HCT116 (cell line): ENCODE measurements around the gene ZNF750. TPM values are rescaled to one million over a fixed set of nuclear protein-coding genes. Genes with fewer than 3 reads are reported as not detected.

Experiments
- ATAC-seq: fragments of 200-7000 bp; cut with Tn5 transposase; 2 replicates; pipeline ENCODE4 v1.9.1; 2020; ENCODE audit warnings: mild to moderate bottlenecking, moderate library complexity
- BruUV-seq: library from RNA; stranded (reverse); fragments of 400-500 nt; replicated peaks from 2 replicates; lab custom pipeline; 2021; lab: Mats Ljungman, UMichigan
- CTCF ChIA-PET: fragments of 300-600 bp; sonication (Branson Sonifier 250); formaldehyde crosslinking; loops from one replicate; lab custom pipeline; 2021; ENCODE audit warnings: antibody characterized with exemption; lab: Charles Lee
- POLR2A ChIA-PET: fragments of 300-600, 350-600 bp; sonication (Branson Sonifier 250); formaldehyde crosslinking; loops from one replicate; lab custom pipeline; 2021; ENCODE audit warnings: antibody characterized with exemption; lab: Charles Lee
- RAD21 ChIA-PET, 2 experiments: fragments of 300-600 bp; sonication (Branson Sonifier 250); formaldehyde crosslinking; loops; one replicate each; lab custom pipeline; 2023; ENCODE audit warnings: low total read pairs in 2 of 2; ENCODE audit not compliant: uncharacterized antibody in 2 of 2, unreplicated experiment in 2 of 2, low non-redundant PET in 1 of 2; lab: Charles Lee
- DNase-seq: peaks from one replicate; pipeline ENCODE4 v3.0.0-alpha.2; 2010; ENCODE audit warnings: low read depth, low spot score
- H2AFZ ChIP-seq: fragments of 200-600 bp; shearing (Covaris generic), sonication (generic); 2 replicates; pipeline ENCODE4 v1.6.1; 2017; ENCODE audit warnings: low read depth, mixed run types, mixed read lengths, antibody characterized with exemption, low read length; ENCODE audit not compliant: poor library complexity, severe bottlenecking
- H3K27ac ChIP-seq: 2 replicates; pipeline ENCODE4 v1.5.1; 2012; ENCODE audit warnings: low read depth, low read length
- H3K27me3 ChIP-seq: fragments of 200-600 bp; sonication (generic); 2 replicates; pipeline ENCODE4 v1.6.1; 2016; ENCODE audit warnings: mixed run types, low read length, mixed read lengths; ENCODE audit not compliant: insufficient read depth
- H3K36me3 ChIP-seq, 2 experiments: fragments of 200-500 bp in 1 of 2; fragments of 200-600 bp in 1 of 2; sonication (Bioruptor generic) in 1 of 2; sonication (generic) in 1 of 2; 2 replicates each; pipeline versions ENCODE4 v1.5.1 to v1.6.1; 2014 to 2016; ENCODE audit warnings: low read length in 2 of 2, inconsistent platforms in 1 of 2, mixed read lengths in 1 of 2, mixed run types in 1 of 2; ENCODE audit not compliant: insufficient read depth in 2 of 2, control insufficient read depth in 1 of 2
- H3K4me1 ChIP-seq, 2 experiments: fragments of 200-600 bp in 1 of 2; sonication (generic) in 1 of 2; 2 replicates each; pipeline versions ENCODE4 v1.5.1 to v1.6.1; 2012 to 2017; ENCODE audit warnings: low read length in 2 of 2, inconsistent platforms in 1 of 2, mild to moderate bottlenecking in 1 of 2, mixed read lengths in 1 of 2, mixed run types in 1 of 2, moderate library complexity in 1 of 2; ENCODE audit not compliant: insufficient read depth in 2 of 2, control insufficient read depth in 1 of 2
- H3K4me2 ChIP-seq: fragments of 200-600 bp; sonication (generic); 2 replicates; pipeline ENCODE4 v1.6.1; 2017; ENCODE audit warnings: mixed run types, low read length, mixed read lengths
- H3K4me3 ChIP-seq, 2 experiments: fragments of 200-600 bp in 1 of 2; sonication (generic) in 1 of 2; replicated peaks in 1 of 2; 2 replicates each; pipeline ENCODE4 v1.5.1; 2011 to 2016; ENCODE audit warnings: low read length in 2 of 2, control low read depth in 1 of 2, low read depth in 1 of 2, mild to moderate bottlenecking in 1 of 2, mixed read lengths in 1 of 2, mixed run types in 1 of 2
- H3K79me2 ChIP-seq: fragments of 200-600 bp; sonication (generic); 2 replicates; pipeline ENCODE4 v1.6.1; 2017; ENCODE audit warnings: mild to moderate bottlenecking, mixed run types, low read length, moderate library complexity, mixed read lengths; ENCODE audit not compliant: insufficient read depth
- H3K9ac ChIP-seq: fragments of 200-600 bp; sonication (generic); 2 replicates; pipeline ENCODE4 v1.6.1; 2016; ENCODE audit warnings: low read length, mixed read lengths
- H3K9me2 ChIP-seq: fragments of 200-600 bp; sonication (generic), shearing (Covaris generic); 2 replicates; pipeline ENCODE4 v1.6.1; 2017; ENCODE audit warnings: mixed run types, mild to moderate bottlenecking, moderate library complexity; ENCODE audit not compliant: insufficient read depth
- H3K9me3 ChIP-seq, 2 experiments: fragments of 200-500 bp in 1 of 2; fragments of 200-600 bp in 1 of 2; sonication (Bioruptor generic) in 1 of 2; sonication (generic) in 1 of 2; 2 replicates each; pipeline ENCODE4 v1.6.1; 2014 to 2017; ENCODE audit warnings: low read length in 2 of 2, mixed read lengths in 2 of 2, inconsistent platforms in 1 of 2, low read depth in 1 of 2, mild to moderate bottlenecking in 1 of 2, mixed run types in 1 of 2, moderate library complexity in 1 of 2; ENCODE audit not compliant: control insufficient read depth in 1 of 2, insufficient read depth in 1 of 2
- H4K20me1 ChIP-seq: fragments of 200-600 bp; sonication (generic), shearing (Covaris generic); 2 replicates; pipeline ENCODE4 v1.6.1; 2017; ENCODE audit warnings: mixed run types, mild to moderate bottlenecking, moderate library complexity; ENCODE audit not compliant: insufficient read depth
- CBX3 ChIP-seq: IDR thresholded peaks from 2 replicates; pipeline ENCODE4 v1.6.1; 2012; ENCODE audit warnings: low read depth
- CEBPB ChIP-seq: IDR thresholded peaks from 2 replicates; pipeline ENCODE4 v1.6.1; 2012; ENCODE audit warnings: low read depth
- EGR1 ChIP-seq: IDR thresholded peaks from 2 replicates; pipeline ENCODE4 v1.6.1; 2012; ENCODE audit warnings: low read depth
- EZH2 ChIP-seq: fragments of 200-600 bp; sonication (generic); IDR thresholded peaks from 2 replicates; pipeline ENCODE4 v1.6.1; 2017; ENCODE audit warnings: antibody characterized with exemption, mixed run types
- FOSL1 ChIP-seq: IDR thresholded peaks from 2 replicates; pipeline ENCODE4 v1.6.1; 2012; ENCODE audit warnings: low read depth
- JUND ChIP-seq: IDR thresholded peaks from 2 replicates; pipeline ENCODE4 v1.6.1; 2012
- POLR2A ChIP-seq: IDR thresholded peaks from 2 replicates; pipeline ENCODE4 v1.7.0; 2011; ENCODE audit warnings: borderline replicate concordance; ENCODE audit not compliant: insufficient read depth, insufficient read length; ENCODE audit errors: extremely low read depth
- RAD21 ChIP-seq: IDR thresholded peaks from 2 replicates; pipeline ENCODE4 v1.6.1; 2012; ENCODE audit warnings: low read depth, mild to moderate bottlenecking
- SP1 ChIP-seq: IDR thresholded peaks from 2 replicates; pipeline ENCODE4 v1.6.1; 2012; ENCODE audit warnings: low read depth
- SRF ChIP-seq: IDR thresholded peaks from 2 replicates; pipeline ENCODE4 v1.6.1; 2012; ENCODE audit warnings: low read depth
- TCF7L2 ChIP-seq: IDR thresholded peaks from 2 replicates; pipeline ENCODE4 v1.7.0; 2011; ENCODE audit warnings: borderline replicate concordance, inconsistent platforms; ENCODE audit not compliant: insufficient read depth, insufficient read length; ENCODE audit errors: extremely low read depth
- intact Hi-C: fragments of 100-400 bp; cut with micrococcal nuclease; formaldehyde crosslinking; loops from 2 replicates; pipeline ENCODE4 v1.10.0; 2022
- total RNA-seq: library from RNA; stranded (reverse); gene quantifications from one replicate; pipeline ENCODE4 v1.2.1, GENCODE V29; 2021; ENCODE audit not compliant: unreplicated experiment
- TF ChIP-seq, protein P1 (sequence below): IDR thresholded peaks from 2 replicates; pipeline ENCODE4 v1.6.1; 2011; ENCODE audit warnings: mild to moderate bottlenecking, low read length, moderate library complexity; ENCODE audit not compliant: insufficient replicate concordance; ENCODE audit errors: extremely low read depth
- TF ChIP-seq, protein P2 (sequence below): IDR thresholded peaks from 2 replicates; pipeline ENCODE4 v1.6.1; 2012
- TF ChIP-seq, protein P3 (sequence below): IDR thresholded peaks from 2 replicates; pipeline ENCODE4 v1.6.1; 2012; ENCODE audit warnings: low read depth
- TF ChIP-seq, protein P4 (sequence below): IDR thresholded peaks from 2 replicates; pipeline ENCODE4 v1.6.1; 2012

Gene ZNF750
- total RNA-seq, 1 experiment from 2014 or later, result not detected

DNA sequence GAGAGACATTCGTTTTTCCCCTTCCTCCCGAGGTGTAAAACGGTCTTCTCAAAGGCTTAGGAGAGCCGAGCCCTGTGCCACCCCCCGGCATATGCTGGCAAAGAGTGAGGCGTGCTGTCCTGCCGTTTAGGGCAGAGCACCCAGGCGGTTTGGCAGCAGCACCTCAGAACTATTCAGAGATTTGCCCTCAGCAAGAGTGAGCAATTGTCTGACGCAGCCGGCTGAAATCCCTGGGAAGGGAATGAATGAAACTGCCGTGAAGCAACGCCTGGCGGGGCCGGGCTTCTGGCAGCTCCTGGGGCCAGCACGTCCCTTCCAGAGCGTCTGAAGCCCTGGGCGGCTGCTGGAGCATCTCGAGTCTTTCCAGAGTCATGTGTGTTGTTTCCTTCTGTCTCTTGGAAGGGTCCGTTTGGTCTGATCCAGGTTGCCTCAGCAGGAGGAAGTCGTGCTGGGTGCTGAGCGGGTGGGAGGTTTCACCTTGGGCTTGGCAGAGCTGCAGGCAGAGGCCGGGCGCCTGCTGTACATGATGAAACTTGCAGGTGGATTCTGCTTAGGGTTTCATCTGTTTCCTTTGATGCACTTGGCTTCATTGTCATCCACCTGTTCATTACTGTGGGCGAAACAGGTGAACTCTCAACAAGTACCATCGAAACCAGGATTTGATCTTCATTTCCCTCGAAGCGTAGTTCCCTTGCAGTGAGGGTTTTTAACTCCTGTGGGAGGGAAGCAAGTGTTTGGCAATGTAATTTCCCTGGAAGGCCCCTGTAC lies 52.6 kb downstream of the ZNF750 start:
- Histone ChIP-seq H3K36me3 (peaks cover 7 to 12% of the 10 kb centered on the region in 2 experiments; a peak in 2 of 4 replicates), H3K4me1 (peaks cover 0 to 5% of the 10 kb centered on the region in 2 experiments; a peak in 1 of 4 replicates), H2AFZ (no peak overlapping the region), H3K79me2 (peaks cover 42% of the 10 kb centered on the region), H3K9me3 (no peaks in the 10 kb centered on the region), H3K4me3 (no peak overlapping the region), H3K9ac (no peak overlapping the region), H3K27me3 (no peaks in the 10 kb centered on the region), H3K27ac (no peak overlapping the region)
- ATAC-seq, result no peak
- CTCF ChIA-PET, result no interaction called here
- no TSS peak for BruUV-seq
- TF ChIP-seq, protein P1, sequence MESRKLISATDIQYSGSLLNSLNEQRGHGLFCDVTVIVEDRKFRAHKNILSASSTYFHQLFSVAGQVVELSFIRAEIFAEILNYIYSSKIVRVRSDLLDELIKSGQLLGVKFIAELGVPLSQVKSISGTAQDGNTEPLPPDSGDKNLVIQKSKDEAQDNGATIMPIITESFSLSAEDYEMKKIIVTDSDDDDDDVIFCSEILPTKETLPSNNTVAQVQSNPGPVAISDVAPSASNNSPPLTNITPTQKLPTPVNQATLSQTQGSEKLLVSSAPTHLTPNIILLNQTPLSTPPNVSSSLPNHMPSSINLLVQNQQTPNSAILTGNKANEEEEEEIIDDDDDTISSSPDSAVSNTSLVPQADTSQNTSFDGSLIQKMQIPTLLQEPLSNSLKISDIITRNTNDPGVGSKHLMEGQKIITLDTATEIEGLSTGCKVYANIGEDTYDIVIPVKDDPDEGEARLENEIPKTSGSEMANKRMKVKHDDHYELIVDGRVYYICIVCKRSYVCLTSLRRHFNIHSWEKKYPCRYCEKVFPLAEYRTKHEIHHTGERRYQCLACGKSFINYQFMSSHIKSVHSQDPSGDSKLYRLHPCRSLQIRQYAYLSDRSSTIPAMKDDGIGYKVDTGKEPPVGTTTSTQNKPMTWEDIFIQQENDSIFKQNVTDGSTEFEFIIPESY, result no peak
- no peak for TF ChIP-seq FOSL1
- TF ChIP-seq TCF7L2, result no peak
- no peak for TF ChIP-seq SP1
- TF ChIP-seq CBX3, result no peak
- no peak for TF ChIP-seq EGR1
- TF ChIP-seq, all 23 proteins: peak for 0
- RAD21 ChIA-PET, result no interaction called here
- no peaks in the 10 kb centered on the region for H3K9me2 ChIP-seq
- POLR2A ChIA-PET, result no interaction called here
- no peaks in the 10 kb centered on the region for H4K20me1 ChIP-seq
- intact Hi-C loops, result no loop called here
- DNase-seq, result no peak
- H3K4me2 ChIP-seq, result no peak overlapping the region

DNA sequence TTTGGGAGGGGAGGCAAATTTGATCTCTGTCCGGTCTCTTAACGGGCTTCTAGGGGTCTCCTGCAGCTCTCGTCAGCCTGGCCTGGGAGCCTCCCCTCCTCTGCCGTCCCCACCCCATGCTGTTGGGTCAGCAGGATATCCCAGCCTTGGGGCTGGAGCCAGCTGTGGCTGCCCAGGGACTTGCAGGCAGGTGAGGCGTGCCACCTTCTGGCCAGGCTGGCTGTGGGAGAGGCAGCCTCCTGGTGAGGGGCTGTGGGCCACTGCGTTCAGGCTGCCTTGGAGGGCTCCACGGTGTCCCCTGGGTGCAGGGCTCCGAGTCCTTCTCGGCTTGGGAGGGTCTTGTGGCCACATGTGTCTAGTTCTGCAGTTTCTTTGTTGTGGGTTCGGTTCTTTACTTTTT lies 53.4 kb downstream of the ZNF750 start:
- no peak for DNase-seq
- CTCF ChIA-PET, result no interaction called here
- H3K4me1 ChIP-seq, result peaks cover 0 to 2% of the 10 kb centered on the region in 2 experiments; a peak in 1 of 4 replicates
- POLR2A ChIA-PET, result no interaction called here
- RAD21 ChIA-PET, result no interaction called here
- BruUV-seq, result no TSS peak
- H3K9me3 ChIP-seq, result no peaks in the 10 kb centered on the region
- H3K4me2 ChIP-seq, result no peak overlapping the region
- no peak overlapping the region for H2AFZ ChIP-seq
- peaks cover 7 to 19% of the 10 kb centered on the region in 2 experiments; a peak in 3 of 4 replicates for H3K36me3 ChIP-seq
- peaks cover 48% of the 10 kb centered on the region for H3K79me2 ChIP-seq
- intact Hi-C loops, result no loop called here
- no peaks in the 10 kb centered on the region for H3K9me2 ChIP-seq
- no peak overlapping the region for H3K9ac ChIP-seq
- H3K4me3 ChIP-seq, result no peak overlapping the region
- H3K27me3 ChIP-seq, result no peaks in the 10 kb centered on the region
- no peaks in the 10 kb centered on the region for H4K20me1 ChIP-seq
- no peak for ATAC-seq
- H3K27ac ChIP-seq, result no peak overlapping the region
- no peak for TF ChIP-seq JUND
- no peak for TF ChIP-seq CEBPB
- TF ChIP-seq POLR2A, result no peak
- TF ChIP-seq, protein P2, sequence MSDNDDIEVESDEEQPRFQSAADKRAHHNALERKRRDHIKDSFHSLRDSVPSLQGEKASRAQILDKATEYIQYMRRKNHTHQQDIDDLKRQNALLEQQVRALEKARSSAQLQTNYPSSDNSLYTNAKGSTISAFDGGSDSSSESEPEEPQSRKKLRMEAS, result no peak
- TF ChIP-seq, protein P3, sequence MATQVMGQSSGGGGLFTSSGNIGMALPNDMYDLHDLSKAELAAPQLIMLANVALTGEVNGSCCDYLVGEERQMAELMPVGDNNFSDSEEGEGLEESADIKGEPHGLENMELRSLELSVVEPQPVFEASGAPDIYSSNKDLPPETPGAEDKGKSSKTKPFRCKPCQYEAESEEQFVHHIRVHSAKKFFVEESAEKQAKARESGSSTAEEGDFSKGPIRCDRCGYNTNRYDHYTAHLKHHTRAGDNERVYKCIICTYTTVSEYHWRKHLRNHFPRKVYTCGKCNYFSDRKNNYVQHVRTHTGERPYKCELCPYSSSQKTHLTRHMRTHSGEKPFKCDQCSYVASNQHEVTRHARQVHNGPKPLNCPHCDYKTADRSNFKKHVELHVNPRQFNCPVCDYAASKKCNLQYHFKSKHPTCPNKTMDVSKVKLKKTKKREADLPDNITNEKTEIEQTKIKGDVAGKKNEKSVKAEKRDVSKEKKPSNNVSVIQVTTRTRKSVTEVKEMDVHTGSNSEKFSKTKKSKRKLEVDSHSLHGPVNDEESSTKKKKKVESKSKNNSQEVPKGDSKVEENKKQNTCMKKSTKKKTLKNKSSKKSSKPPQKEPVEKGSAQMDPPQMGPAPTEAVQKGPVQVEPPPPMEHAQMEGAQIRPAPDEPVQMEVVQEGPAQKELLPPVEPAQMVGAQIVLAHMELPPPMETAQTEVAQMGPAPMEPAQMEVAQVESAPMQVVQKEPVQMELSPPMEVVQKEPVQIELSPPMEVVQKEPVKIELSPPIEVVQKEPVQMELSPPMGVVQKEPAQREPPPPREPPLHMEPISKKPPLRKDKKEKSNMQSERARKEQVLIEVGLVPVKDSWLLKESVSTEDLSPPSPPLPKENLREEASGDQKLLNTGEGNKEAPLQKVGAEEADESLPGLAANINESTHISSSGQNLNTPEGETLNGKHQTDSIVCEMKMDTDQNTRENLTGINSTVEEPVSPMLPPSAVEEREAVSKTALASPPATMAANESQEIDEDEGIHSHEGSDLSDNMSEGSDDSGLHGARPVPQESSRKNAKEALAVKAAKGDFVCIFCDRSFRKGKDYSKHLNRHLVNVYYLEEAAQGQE, result no peak
- TF ChIP-seq SRF, result no peak
- TF ChIP-seq, protein P4, sequence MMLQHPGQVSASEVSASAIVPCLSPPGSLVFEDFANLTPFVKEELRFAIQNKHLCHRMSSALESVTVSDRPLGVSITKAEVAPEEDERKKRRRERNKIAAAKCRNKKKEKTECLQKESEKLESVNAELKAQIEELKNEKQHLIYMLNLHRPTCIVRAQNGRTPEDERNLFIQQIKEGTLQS, result no peak
- TF ChIP-seq RAD21, result no peak
- no peak for TF ChIP-seq EZH2
